Keratinocyte (primary cell): ENCODE measurements around the gene NREP. TPM values are rescaled to one million over a fixed set of nuclear protein-coding genes. Genes with fewer than 3 reads are reported as not detected.

ENCODE experiments used
- DNase-seq: peaks from one replicate; pipeline ENCODE4 v3.0.0-alpha.2; 2011; ENCODE audit warnings: low read depth, missing footprints, low spot score
- FAIRE-seq: peaks from 2 replicates; lab custom pipeline; 2011; peaks lifted over from hg19 to GRCh38; lab: Jason Lieb, UNC
- H2AFZ ChIP-seq: 2 replicates; pipeline ENCODE4 v1.6.0; 2012; ENCODE audit warnings: low read length, control low read depth, inconsistent platforms; ENCODE audit not compliant: control insufficient read depth
- H3K27ac ChIP-seq: 2 replicates; pipeline ENCODE4 v1.5.1; 2011; ENCODE audit warnings: low read length; ENCODE audit not compliant: control insufficient read depth, insufficient read depth
- H3K27me3 ChIP-seq: 3 replicates; pipeline ENCODE4 v1.6.0; 2011; ENCODE audit warnings: low read length; ENCODE audit not compliant: control insufficient read depth, insufficient read depth; ENCODE audit errors: extremely low read depth
- H3K36me3 ChIP-seq, 2 experiments: 2 replicates in 1 of 2; 3 replicates in 1 of 2; pipeline ENCODE4 v1.5.1; 2011; ENCODE audit warnings: low read length in 2 of 2, mild to moderate bottlenecking in 1 of 2; ENCODE audit not compliant: control insufficient read depth in 2 of 2, insufficient read depth in 2 of 2; ENCODE audit errors: extremely low read depth in 1 of 2
- H3K4me1 ChIP-seq: 3 replicates; pipeline ENCODE4 v1.5.1; 2011; ENCODE audit warnings: low read length; ENCODE audit not compliant: control insufficient read depth, insufficient read depth; ENCODE audit errors: extremely low read depth
- H3K4me2 ChIP-seq: 3 replicates; pipeline ENCODE4 v1.6.0; 2011; ENCODE audit warnings: low read depth, low read length; ENCODE audit not compliant: control insufficient read depth, insufficient read depth; ENCODE audit errors: extremely low read depth
- H3K4me3 ChIP-seq, 3 experiments: fragments of 200-600 bp in 1 of 3; sonication (generic) in 1 of 3; 2 replicates in 2 of 3; 3 replicates in 1 of 3; pipeline ENCODE4 v1.5.1; 2011 to 2016; ENCODE audit warnings: low read length in 3 of 3, mild to moderate bottlenecking in 3 of 3, control low read depth in 2 of 3, inconsistent platforms in 1 of 3, low read depth in 1 of 3, mixed read lengths in 1 of 3, mixed run types in 1 of 3, moderate library complexity in 1 of 3; ENCODE audit not compliant: control insufficient read depth in 2 of 3, insufficient read depth in 2 of 3; ENCODE audit errors: extremely low read depth in 1 of 3
- H3K79me2 ChIP-seq: 2 replicates; pipeline ENCODE4 v1.6.0; 2012; ENCODE audit warnings: low read length; ENCODE audit not compliant: control insufficient read depth, insufficient read depth
- H3K9ac ChIP-seq: 3 replicates; pipeline ENCODE4 v1.6.0; 2011; ENCODE audit warnings: low read length; ENCODE audit not compliant: control insufficient read depth, insufficient read depth; ENCODE audit errors: extremely low read depth
- H3K9me1 ChIP-seq: 3 replicates; pipeline ENCODE4 v1.6.0; 2011; ENCODE audit warnings: low read length; ENCODE audit not compliant: control insufficient read depth, insufficient read depth; ENCODE audit errors: extremely low read depth
- H3K9me3 ChIP-seq: 2 replicates; pipeline ENCODE4 v1.5.1; 2012; ENCODE audit warnings: low read depth, low read length; ENCODE audit not compliant: control insufficient read depth
- H4K20me1 ChIP-seq: 3 replicates; pipeline ENCODE4 v1.6.0; 2011; ENCODE audit warnings: low read length; ENCODE audit not compliant: control insufficient read depth, insufficient read depth; ENCODE audit errors: extremely low read depth
- CTCF ChIP-seq, 3 experiments: IDR thresholded peaks in 1 of 3; conservative IDR thresholded peaks in 1 of 3; optimal IDR thresholded peaks in 1 of 3; 2 replicates in 2 of 3; 3 replicates in 1 of 3; pipeline versions ENCODE3 to v1.5.1; 2011; ENCODE audit warnings: low read length in 3 of 3, mild to moderate bottlenecking in 3 of 3, moderate library complexity in 2 of 3, control low read depth in 1 of 3, inconsistent platforms in 1 of 3; ENCODE audit not compliant: insufficient read depth in 2 of 3; ENCODE audit errors: extremely low read depth in 1 of 3
- EZH2 ChIP-seq: IDR thresholded peaks from one replicate; pipeline ENCODE4 v1.6.1; 2012; ENCODE audit warnings: inconsistent platforms, mild to moderate bottlenecking, low read length, moderate library complexity
- dilution Hi-C: fragments of 300-500 bp; cut with MboI; formaldehyde crosslinking; loops from one replicate; pipeline ENCODE4 v1.7.0; 2020; ENCODE audit warnings: low sequenced_read_pairs; ENCODE audit not compliant: extremely low pct_ligation_motif_present
- polyA plus RNA-seq, 5 experiments: library from polyadenylated mRNA; depleted of rRNA in 3 of 5; stranded (reverse) in 3 of 5; stranded (forward) in 1 of 5; unstranded in 1 of 5; fragments of >200 nt; gene quantifications; 1 replicate in 1 of 5; 2 replicates in 3 of 5; 3 replicates in 1 of 5; pipeline versions ENCODE4 v1.2.1 to v1.2.3, GENCODE V29; 2011 to 2012; ENCODE audit warnings: missing spikeins in 2 of 5, low read depth in 1 of 5, low replicate concordance in 1 of 5

The NREP gene
- polyA plus RNA-seq, 1 donor (not counting 4 experiments of a cell fraction or from before 2014, with no cell fraction given), result 9.1 TPM

- Histone ChIP-seq H3K9me3 (no peaks in the 10 kb centered on the region), H3K4me2 (no peak overlapping the region), H4K20me1 (no peaks in the 10 kb centered on the region), H3K27me3 (no peaks in the 10 kb centered on the region), H3K27ac (no peak overlapping the region), H2AFZ (no peak overlapping the region), H3K4me1 (peaks cover 5% of the 10 kb centered on the region), H3K9ac (no peak overlapping the region), H3K36me3 (no peaks in the 10 kb centered on the region), H3K79me2 (no peaks in the 10 kb centered on the region), H3K4me3 (no peak overlapping the region), H3K9me1 (no peaks in the 10 kb centered on the region)
- TF ChIP-seq EZH2 (no peak), CTCF (optimal IDR thresholded peaks at IDR 0.05 in 1 of 3, IDR thresholded peaks at IDR 0.05 in 1 of 3, conservative IDR thresholded peaks at IDR 0.05 in 1 of 3; ENCODE audit: extremely low read depth in 1 of 3, insufficient read depth in 2 of 3, low read length in 3 of 3) (no peak)
- FAIRE-seq (peak; percentile 17), DNase-seq (no peak)
- dilution Hi-C loops, result no loop called here
Observed at GRCh38 chr5:111744455-111744854, 12.5 kb downstream of the NREP start.

GRCh38 chr5:111743988-111744387 is 13.0 kb downstream of the NREP start:
- Histone ChIP-seq H3K79me2 (no peaks in the 10 kb centered on the region), H3K9me1 (no peaks in the 10 kb centered on the region)

More at GRCh38 chr5:111743988-111744387, 13.0 kb downstream of the NREP start:
- Histone ChIP-seq H3K4me2 (no peak overlapping the region), H3K36me3 (no peaks in the 10 kb centered on the region), H3K9ac (no peak overlapping the region), H3K9me3 (no peaks in the 10 kb centered on the region), H2AFZ (no peak overlapping the region), H3K27me3 (no peaks in the 10 kb centered on the region), H3K4me1 (peaks cover 5% of the 10 kb centered on the region), H3K4me3 (no peak overlapping the region), H4K20me1 (no peaks in the 10 kb centered on the region), H3K27ac (no peak overlapping the region)
- TF ChIP-seq CTCF (optimal IDR thresholded peaks at IDR 0.05 in 1 of 3, IDR thresholded peaks at IDR 0.05 in 1 of 3, conservative IDR thresholded peaks at IDR 0.05 in 1 of 3; ENCODE audit: extremely low read depth in 1 of 3, insufficient read depth in 2 of 3, low read length in 3 of 3) (no peak), EZH2 (no peak)
- dilution Hi-C loops, result no loop called here
- FAIRE-seq, result no peak
- DNase-seq, result no peak
